Measurements from ENCODE around the gene KRTAP13-2. TPM values are rescaled to one million over a fixed set of nuclear protein-coding genes. Genes with fewer than 3 reads are reported as not detected.

KRTAP13-2 gene
- total RNA-seq, 1 donor from 2014 or later: not detected

DNA sequence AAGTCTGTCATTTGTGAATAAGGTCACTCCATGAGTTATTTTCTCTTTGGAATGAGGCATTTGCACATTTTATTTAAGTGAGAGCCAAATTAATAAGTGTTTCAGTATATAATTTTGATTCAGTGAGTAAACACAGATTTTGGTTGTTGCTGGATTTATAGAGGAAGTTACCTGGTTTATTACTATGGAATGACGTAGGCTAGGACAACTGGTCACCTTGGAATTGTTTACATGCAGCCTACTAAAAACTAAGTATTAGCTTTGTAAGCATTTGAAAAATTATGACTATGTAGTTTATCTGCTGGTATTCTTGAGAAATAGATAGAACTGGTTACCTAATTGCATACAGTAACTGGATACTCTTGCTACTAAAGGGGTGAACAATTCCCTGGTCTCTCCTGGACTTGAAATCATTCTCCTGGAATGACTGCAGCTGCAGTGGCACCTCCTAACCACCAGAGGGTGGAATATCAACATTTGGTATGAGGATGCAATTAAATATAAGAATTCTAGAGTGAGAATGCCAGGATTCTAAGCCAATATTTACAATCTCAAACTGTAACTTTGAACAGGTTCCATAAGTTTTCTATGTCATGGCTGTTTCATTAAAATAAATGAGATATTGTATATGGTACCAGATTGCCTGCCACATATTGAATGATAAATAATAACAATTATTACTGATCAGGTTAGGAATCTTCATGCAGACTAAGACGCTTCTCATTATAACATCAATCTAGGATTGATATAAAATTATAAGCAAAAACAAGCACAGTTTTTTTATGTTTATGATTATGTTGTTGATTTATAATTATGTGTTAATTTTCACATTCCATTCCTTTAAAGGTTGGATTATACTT, 31.1 kb downstream of the KRTAP13-2 start:
- H3K4me3 Mint-ChIP-seq (ENCODE audit: low read depth): no peak overlapping the region
- intact Hi-C loops (cut with micrococcal nuclease): loop anchor here (2.0 kb wide), 1 partner anchor 746 kb away; no protein-coding TSS in a partner anchor
- no peak for DNase-seq (ENCODE audit: low spot score)
- no peaks in the 10 kb centered on the region for H3K36me3 Mint-ChIP-seq (ENCODE audit: low read depth)
- H3K27ac Mint-ChIP-seq: no peak overlapping the region
- H3K9me3 Mint-ChIP-seq: no peaks in the 10 kb centered on the region
- no peaks in the 10 kb centered on the region for H3K4me1 Mint-ChIP-seq (ENCODE audit: low read depth)
- H3K27me3 Mint-ChIP-seq (ENCODE audit: low read depth): no peaks in the 10 kb centered on the region

DNA sequence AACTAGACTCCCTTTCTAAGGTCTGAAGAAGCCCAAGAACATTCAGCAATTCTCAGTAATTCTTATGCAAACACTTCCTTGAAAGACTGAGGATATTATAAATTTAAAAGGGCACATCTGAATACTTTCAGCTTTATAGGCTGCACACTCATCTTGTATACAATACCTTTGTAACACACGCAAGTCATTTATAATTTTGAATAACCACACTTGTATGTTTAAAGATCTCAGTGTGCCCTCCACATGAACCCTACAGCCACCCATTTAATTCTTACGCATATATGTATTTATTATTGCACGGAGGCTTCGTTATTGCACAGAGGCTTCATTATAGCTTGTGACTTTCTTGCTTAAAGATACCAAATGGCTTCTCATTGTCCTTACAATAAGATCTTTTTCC, 33.4 kb downstream of the KRTAP13-2 start:
- Mint-ChIP-seq H3K27ac (no peak overlapping the region), H3K4me3 (ENCODE audit: low read depth) (no peak overlapping the region), H3K4me1 (ENCODE audit: low read depth) (no peaks in the 10 kb centered on the region), H3K27me3 (ENCODE audit: low read depth) (no peaks in the 10 kb centered on the region), H3K36me3 (ENCODE audit: low read depth) (no peaks in the 10 kb centered on the region), H3K9me3 (no peaks in the 10 kb centered on the region)
- intact Hi-C loops (cut with micrococcal nuclease): no loop called here
- no peak for DNase-seq (ENCODE audit: low spot score)

DNA sequence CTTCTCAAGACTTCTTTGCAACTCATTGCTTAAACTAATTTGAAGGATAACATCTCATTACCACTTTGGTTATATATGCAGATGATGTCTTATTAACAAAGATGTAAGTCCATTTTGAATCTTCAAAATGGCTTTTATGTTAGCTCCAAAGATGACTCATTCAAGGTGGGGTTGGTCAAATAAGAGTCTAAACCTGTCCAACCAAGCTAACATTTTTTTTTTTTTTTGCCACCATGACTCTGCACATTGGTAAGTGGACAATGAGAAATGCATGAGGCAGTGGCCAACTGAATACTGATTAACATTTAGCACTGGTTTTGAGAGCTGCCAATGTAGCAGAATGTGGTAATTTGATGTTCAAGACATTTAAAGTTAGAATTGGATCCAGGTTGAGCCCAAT, 34.3 kb downstream of the KRTAP13-2 start:
- intact Hi-C loops (cut with micrococcal nuclease): no loop called here
- Mint-ChIP-seq H3K9me3 (no peaks in the 10 kb centered on the region), H3K36me3 (ENCODE audit: low read depth) (no peaks in the 10 kb centered on the region), H3K4me3 (ENCODE audit: low read depth) (no peak overlapping the region), H3K27ac (no peak overlapping the region), H3K4me1 (ENCODE audit: low read depth) (no peaks in the 10 kb centered on the region), H3K27me3 (ENCODE audit: low read depth) (no peaks in the 10 kb centered on the region)
- DNase-seq (ENCODE audit: low spot score): no peak

DNA sequence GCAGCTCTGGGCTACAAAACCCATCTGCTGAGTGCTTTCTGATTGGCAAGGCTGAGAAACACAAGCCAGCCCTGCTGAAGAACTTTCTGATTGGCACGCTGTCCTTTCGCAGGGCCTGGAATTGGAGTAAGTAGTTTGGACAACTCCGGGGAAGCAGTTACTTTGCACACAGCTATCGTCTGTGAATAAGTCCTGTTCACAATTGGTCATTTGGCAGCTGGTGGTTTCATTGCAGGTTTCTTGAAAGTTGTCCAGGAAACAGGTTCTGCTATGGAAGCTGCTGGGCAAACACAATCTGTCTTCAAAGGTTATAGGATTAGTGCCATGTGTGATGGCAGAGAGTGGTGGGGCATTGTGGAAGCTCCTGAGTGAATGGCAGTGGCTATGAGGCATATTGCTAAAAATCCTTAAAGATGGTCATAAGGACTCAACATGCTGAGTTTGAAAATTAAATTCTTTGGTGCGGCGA, 34.8 kb downstream of the KRTAP13-2 start, which contains the start of gene KRTAP27-1:
TSS of gene KRTAP27-1 (minus strand) at position 419 of the 469 bp plus-strand sequence. CDS start at position 393, 26 bp downstream.
- no peaks in the 10 kb centered on the region for H3K27me3 Mint-ChIP-seq (ENCODE audit: low read depth)
- H3K27ac Mint-ChIP-seq: no peak within 1 kb of the TSS
- no peak for DNase-seq (ENCODE audit: low spot score)
- no peaks in the 10 kb centered on the region for H3K9me3 Mint-ChIP-seq
- H3K36me3 Mint-ChIP-seq (ENCODE audit: low read depth): no peaks in the 10 kb centered on the region
- H3K4me1 Mint-ChIP-seq (ENCODE audit: low read depth): no peaks in the 10 kb centered on the region
- intact Hi-C loops (cut with micrococcal nuclease): no loop called here
- H3K4me3 Mint-ChIP-seq (ENCODE audit: low read depth): no peak within 1 kb of the TSS

DNA sequence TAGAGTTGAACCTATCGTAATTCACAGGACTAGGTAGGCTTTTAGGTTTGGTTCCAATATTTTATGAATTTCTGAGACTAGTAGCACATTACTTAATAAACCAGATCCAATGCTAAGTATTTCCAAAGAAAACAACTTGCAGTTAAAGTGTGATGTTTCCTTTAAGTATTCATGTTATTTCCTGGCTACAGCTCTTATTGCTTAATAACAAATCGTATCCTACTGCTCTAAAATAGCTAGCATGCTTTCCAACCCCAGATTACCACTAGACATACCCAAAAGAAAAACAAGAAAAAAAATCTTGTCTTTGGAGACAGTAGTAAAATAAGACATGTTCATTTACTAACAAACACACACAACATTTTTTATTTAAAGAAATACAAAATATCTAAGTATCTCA, 35.5 kb downstream of the KRTAP13-2 start:
- H3K36me3 Mint-ChIP-seq (ENCODE audit: low read depth): no peaks in the 10 kb centered on the region
- DNase-seq (ENCODE audit: low spot score): no peak
- H3K27ac Mint-ChIP-seq: no peak overlapping the region
- no peaks in the 10 kb centered on the region for H3K9me3 Mint-ChIP-seq
- no peaks in the 10 kb centered on the region for H3K4me1 Mint-ChIP-seq (ENCODE audit: low read depth)
- intact Hi-C loops (cut with micrococcal nuclease): no loop called here
- H3K4me3 Mint-ChIP-seq (ENCODE audit: low read depth): no peak overlapping the region
- H3K27me3 Mint-ChIP-seq (ENCODE audit: low read depth): no peaks in the 10 kb centered on the region

DNA sequence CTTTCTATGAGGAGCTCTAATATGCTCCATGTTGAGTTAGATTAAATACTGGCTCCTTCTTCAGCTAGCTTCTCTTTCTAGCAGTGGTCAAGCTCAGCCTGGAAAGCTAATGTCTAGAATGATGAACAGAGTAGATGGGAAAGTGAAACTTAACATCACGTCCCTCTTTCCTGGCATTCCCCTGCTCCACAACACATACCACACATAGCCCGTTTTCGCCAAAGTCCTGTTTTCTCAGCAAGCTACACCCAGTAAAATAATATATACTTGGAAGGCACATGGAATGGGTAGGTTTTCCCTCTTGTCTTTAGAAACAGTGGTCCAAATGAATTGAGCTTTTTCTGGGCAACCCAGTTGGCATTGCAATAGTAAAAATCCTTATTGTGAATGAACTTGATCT, 38.3 kb downstream of the KRTAP13-2 start:
- H3K27me3 Mint-ChIP-seq (ENCODE audit: low read depth): no peaks in the 10 kb centered on the region
- intact Hi-C loops (cut with micrococcal nuclease): no loop called here
- H3K27ac Mint-ChIP-seq: no peak overlapping the region
- H3K4me1 Mint-ChIP-seq (ENCODE audit: low read depth): no peaks in the 10 kb centered on the region
- H3K36me3 Mint-ChIP-seq (ENCODE audit: low read depth): no peaks in the 10 kb centered on the region
- no peak overlapping the region for H3K4me3 Mint-ChIP-seq (ENCODE audit: low read depth)
- H3K9me3 Mint-ChIP-seq: no peaks in the 10 kb centered on the region
- no peak for DNase-seq (ENCODE audit: low spot score)

DNA sequence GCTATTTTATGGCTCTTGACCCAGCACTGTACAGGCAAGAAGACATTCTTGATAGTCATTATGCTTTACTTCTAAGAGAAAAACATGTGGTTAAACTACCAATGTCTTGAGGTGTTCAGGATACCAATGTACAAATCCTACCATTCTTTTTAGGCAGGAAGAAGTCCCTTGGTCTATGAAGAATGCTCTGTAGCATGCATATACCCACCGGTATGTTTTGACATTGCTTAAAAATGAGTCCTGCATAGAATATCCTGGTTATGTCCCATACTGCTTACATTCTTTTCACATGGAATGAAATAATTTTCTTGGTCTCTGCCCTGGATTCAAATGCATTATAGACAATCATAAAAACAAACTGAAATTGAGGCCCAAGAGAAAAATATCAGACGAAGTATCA, 39.4 kb downstream of the KRTAP13-2 start:
- Mint-ChIP-seq H3K27ac (no peak overlapping the region), H3K9me3 (no peaks in the 10 kb centered on the region), H3K4me1 (ENCODE audit: low read depth) (no peaks in the 10 kb centered on the region), H3K36me3 (ENCODE audit: low read depth) (no peaks in the 10 kb centered on the region), H3K4me3 (ENCODE audit: low read depth) (no peak overlapping the region), H3K27me3 (ENCODE audit: low read depth) (no peaks in the 10 kb centered on the region)
- no peak for DNase-seq (ENCODE audit: low spot score)
- intact Hi-C loops (cut with micrococcal nuclease): no loop called here

GRCh38 chr21:30329203-30329875, 42.7 kb downstream of the KRTAP13-2 start:
- no peaks in the 10 kb centered on the region for H3K27me3 Mint-ChIP-seq (ENCODE audit: low read depth)
- peaks cover 5% of the 10 kb centered on the region for H3K9me3 Mint-ChIP-seq
- DNase-seq (ENCODE audit: low spot score): no peak
- intact Hi-C loops (cut with micrococcal nuclease): no loop called here
- H3K4me1 Mint-ChIP-seq (ENCODE audit: low read depth): no peaks in the 10 kb centered on the region
- no peaks in the 10 kb centered on the region for H3K36me3 Mint-ChIP-seq (ENCODE audit: low read depth)
- no peak overlapping the region for H3K27ac Mint-ChIP-seq
- no peak overlapping the region for H3K4me3 Mint-ChIP-seq (ENCODE audit: low read depth)

- Mint-ChIP-seq H3K4me3 (ENCODE audit: low read depth) (no peak overlapping the region), H3K9me3 (peaks cover 5% of the 10 kb centered on the region)
These were observed 45.7 kb downstream of the KRTAP13-2 start for GRCh38 chr21:30326390-30326789.

More at GRCh38 chr21:30326390-30326789, 45.7 kb downstream of the KRTAP13-2 start:
- DNase-seq (ENCODE audit: low spot score): no peak
- Mint-ChIP-seq H3K27me3 (ENCODE audit: low read depth) (no peaks in the 10 kb centered on the region), H3K4me1 (ENCODE audit: low read depth) (no peaks in the 10 kb centered on the region), H3K36me3 (ENCODE audit: low read depth) (no peaks in the 10 kb centered on the region), H3K27ac (no peak overlapping the region)
- intact Hi-C loops (cut with micrococcal nuclease): no loop called here

Other genes starting within 250 kb of the KRTAP13-2 start
- gene CLDN17, start 205.5 kb downstream of the KRTAP13-2 start, total RNA-seq: not detected in 2 replicates
- not detected in 2 replicates for gene CLDN8, start 156.2 kb downstream of the KRTAP13-2 start, total RNA-seq
- gene KRTAP24-1, start 89.3 kb downstream of the KRTAP13-2 start, total RNA-seq: not detected in 2 replicates
- not detected in 2 replicates for gene KRTAP25-1, start 82.8 kb downstream of the KRTAP13-2 start, total RNA-seq
- not detected in 2 replicates for gene KRTAP26-1, start 52.0 kb downstream of the KRTAP13-2 start, total RNA-seq
- gene KRTAP27-1, start 34.6 kb downstream of the KRTAP13-2 start, total RNA-seq: not detected in 2 replicates
- gene KRTAP23-1, start 23.7 kb downstream of the KRTAP13-2 start, total RNA-seq: not detected in 2 replicates
- not detected in 2 replicates for gene KRTAP13-1, start 23.8 kb upstream of the KRTAP13-2 start, total RNA-seq
- gene KRTAP13-3, start 53.7 kb upstream of the KRTAP13-2 start, total RNA-seq: not detected in 2 replicates
- not detected in 2 replicates for gene KRTAP13-4, start 57.9 kb upstream of the KRTAP13-2 start, total RNA-seq
- not detected in 2 replicates for gene KRTAP15-1, start 68.0 kb upstream of the KRTAP13-2 start, total RNA-seq
- gene KRTAP19-1, start 108.1 kb upstream of the KRTAP13-2 start, total RNA-seq: not detected in 2 replicates
- not detected in 2 replicates for gene KRTAP19-2, start 115.2 kb upstream of the KRTAP13-2 start, total RNA-seq
- gene KRTAP19-3, start 119.7 kb upstream of the KRTAP13-2 start, total RNA-seq: not detected in 2 replicates
- gene KRTAP19-4, start 124.9 kb upstream of the KRTAP13-2 start, total RNA-seq: not detected in 2 replicates
- gene KRTAP19-5, start 129.9 kb upstream of the KRTAP13-2 start, total RNA-seq: not detected in 2 replicates
- gene KRTAP19-6, start 169.6 kb upstream of the KRTAP13-2 start, total RNA-seq: not detected in 2 replicates
- gene KRTAP19-7, start 189.0 kb upstream of the KRTAP13-2 start, total RNA-seq: not detected in 2 replicates
- gene KRTAP22-2, start 218.1 kb upstream of the KRTAP13-2 start, total RNA-seq: not detected in 2 replicates
- not detected in 2 replicates for gene KRTAP6-3, start 220.2 kb upstream of the KRTAP13-2 start, total RNA-seq
- not detected in 2 replicates for gene KRTAP6-2, start 226.6 kb upstream of the KRTAP13-2 start, total RNA-seq
- gene KRTAP22-1, start 228.8 kb upstream of the KRTAP13-2 start, total RNA-seq: not detected in 2 replicates
- gene KRTAP6-1, start 241.7 kb upstream of the KRTAP13-2 start, total RNA-seq: not detected in 2 replicates
- gene KRTAP20-1, start 244.2 kb upstream of the KRTAP13-2 start, total RNA-seq: not detected in 2 replicates
- gene KRTAP20-4, start 248.4 kb upstream of the KRTAP13-2 start, total RNA-seq: not detected in 2 replicates